ENCODE data around the gene CWH43.
"Not testable (repeated sequence)": the region's sequence is repeated elsewhere in the genome, so short reads cannot be mapped to it uniquely, and the experiment has no call there.

CWH43 gene

GRCh38 chr4:49098034-49098759 is 112.1 kb downstream of the CWH43 start:
- not testable (repeated sequence) for DNase-seq

GRCh38 chr4:49099831-49100444 is 113.9 kb downstream of the CWH43 start:
- DNase-seq: not testable (repeated sequence)

- DNase-seq: not testable (repeated sequence)
These were observed 116.3 kb downstream of the CWH43 start for GRCh38 chr4:49102344-49102898.

GRCh38 chr4:49103436-49104136 is 117.5 kb downstream of the CWH43 start:
- not testable (repeated sequence) for DNase-seq

GRCh38 chr4:49104231-49104930 is 118.3 kb downstream of the CWH43 start:
- DNase-seq: not testable (repeated sequence)

- not testable (repeated sequence) for DNase-seq
These were observed 119.3 kb downstream of the CWH43 start for GRCh38 chr4:49105248-49105904.

- not testable (repeated sequence) for DNase-seq
These were observed 121.2 kb downstream of the CWH43 start for GRCh38 chr4:49107262-49107661.

GRCh38 chr4:49108183-49108978 is 122.3 kb downstream of the CWH43 start:
- not testable (repeated sequence) for DNase-seq

GRCh38 chr4:49109567-49110166 is 123.6 kb downstream of the CWH43 start:
- not testable (repeated sequence) for DNase-seq

- DNase-seq: not testable (repeated sequence)
These were observed 124.5 kb downstream of the CWH43 start for GRCh38 chr4:49110579-49110978.

All from right hindlimb (tissue), 1 donor.